GM18951 (cell line): Measurements from ENCODE around the gene CENPO.

Experiments
- POLR2A ChIP-seq: IDR thresholded peaks from 4 replicates; pipeline ENCODE4 v1.6.1; 2011; ENCODE audit warnings: mild to moderate bottlenecking; ENCODE audit not compliant: insufficient read length, insufficient read depth; ENCODE audit errors: extremely low read depth
- in situ Hi-C: fragments of 300-500 bp; cut with MboI; formaldehyde crosslinking; loops from one replicate; pipeline ENCODE4 v1.12.0; 2022; ENCODE audit warnings: low sequenced_read_pairs, mixed read lengths, inconsistent platforms; ENCODE audit not compliant: unreplicated experiment

CENPO gene

DNA sequence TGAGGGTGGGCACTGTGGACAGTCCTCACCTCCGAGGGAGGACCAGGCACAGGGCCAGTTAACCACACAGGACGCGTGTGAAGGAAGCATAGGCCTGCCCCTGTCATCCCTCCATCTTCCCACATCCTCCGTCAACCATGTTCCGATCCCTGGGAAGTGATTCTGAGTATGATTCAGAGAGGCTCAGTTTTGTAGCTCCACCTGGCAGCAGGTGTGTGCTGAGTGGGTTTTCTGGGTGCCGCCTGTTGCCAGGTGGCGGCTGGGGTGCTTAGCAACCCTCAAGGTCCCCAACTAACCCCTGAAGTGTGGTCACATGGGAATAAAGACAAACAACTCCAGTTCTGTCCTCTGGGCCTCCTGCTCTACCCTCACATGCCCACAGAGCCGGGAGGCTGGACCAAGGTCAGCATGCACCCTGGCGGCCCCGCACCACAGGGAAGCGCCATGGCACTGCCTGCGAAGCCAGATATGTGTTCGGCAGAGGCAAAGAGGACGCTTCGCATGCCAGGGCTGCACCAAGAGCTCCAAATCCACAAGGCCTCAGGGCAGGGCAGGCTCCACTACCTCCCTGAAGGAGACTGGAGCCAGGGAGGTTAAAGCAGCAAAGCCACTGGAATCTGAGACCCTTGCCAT lies 66.9 kb downstream of the CENPO start:
- in situ Hi-C loops: no loop called here
- no peak for TF ChIP-seq POLR2A

DNA sequence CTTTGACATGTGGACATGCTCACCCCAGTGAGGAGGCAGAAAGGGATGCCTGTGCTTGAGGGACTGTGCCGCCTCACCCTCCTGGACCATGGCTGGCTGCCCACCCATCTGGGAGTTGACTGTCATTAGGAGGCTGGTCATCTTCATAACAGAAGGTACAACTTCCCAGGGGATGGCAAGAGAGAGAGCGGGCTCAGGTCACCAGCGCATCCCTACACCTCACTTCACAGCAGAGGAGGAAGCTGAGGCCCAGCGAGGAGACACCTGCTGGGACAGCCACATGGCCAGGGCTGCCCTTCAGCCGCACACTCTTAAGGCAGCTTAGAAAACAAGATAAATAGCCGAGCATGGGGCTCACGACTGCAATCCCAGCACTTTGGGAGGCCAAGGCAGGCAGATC lies 67.4 kb downstream of the CENPO start:
- in situ Hi-C loops: no loop called here
- TF ChIP-seq POLR2A: no peak

DNA sequence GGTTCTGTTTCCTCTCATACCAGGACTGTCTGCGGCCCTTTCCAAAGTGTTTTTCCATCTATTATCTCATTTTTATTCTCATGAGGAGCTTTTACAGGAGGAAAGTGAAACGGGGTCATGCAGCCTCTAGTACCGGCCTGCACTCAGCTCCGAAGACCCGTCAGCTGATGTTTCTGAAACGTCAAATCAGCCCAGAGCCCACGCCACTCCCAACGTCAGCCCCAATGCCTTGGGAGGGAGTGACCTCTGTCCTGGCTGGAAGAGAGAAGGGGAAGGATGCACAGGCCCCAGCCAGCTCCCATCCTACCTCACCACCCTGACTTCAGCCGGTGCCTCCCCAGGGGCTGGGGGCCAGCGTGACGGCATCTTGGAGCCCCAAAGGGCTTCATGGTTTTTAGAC lies 68.3 kb downstream of the CENPO start:
- in situ Hi-C loops: no loop called here
- no peak for TF ChIP-seq POLR2A

DNA sequence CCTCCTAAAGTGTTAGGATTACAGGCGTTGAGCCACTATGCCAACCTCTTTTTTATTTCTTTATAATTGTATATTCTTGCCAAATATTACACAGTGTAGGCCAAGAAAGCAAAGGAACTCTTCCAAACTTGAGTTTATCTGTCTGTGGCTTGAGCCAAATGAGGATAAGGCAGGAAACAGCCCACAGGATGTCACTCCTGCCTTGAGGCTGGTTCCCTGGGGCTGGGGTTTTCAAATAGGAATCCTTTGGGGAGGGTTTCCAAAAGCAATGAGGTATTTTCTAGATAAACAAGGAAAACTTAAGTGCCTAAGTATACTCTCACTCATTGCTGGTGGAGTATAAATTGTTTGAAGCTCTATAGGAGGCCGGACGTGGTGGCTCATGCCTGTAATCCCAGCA lies 70.4 kb downstream of the CENPO start:
- TF ChIP-seq POLR2A: no peak

DNA sequence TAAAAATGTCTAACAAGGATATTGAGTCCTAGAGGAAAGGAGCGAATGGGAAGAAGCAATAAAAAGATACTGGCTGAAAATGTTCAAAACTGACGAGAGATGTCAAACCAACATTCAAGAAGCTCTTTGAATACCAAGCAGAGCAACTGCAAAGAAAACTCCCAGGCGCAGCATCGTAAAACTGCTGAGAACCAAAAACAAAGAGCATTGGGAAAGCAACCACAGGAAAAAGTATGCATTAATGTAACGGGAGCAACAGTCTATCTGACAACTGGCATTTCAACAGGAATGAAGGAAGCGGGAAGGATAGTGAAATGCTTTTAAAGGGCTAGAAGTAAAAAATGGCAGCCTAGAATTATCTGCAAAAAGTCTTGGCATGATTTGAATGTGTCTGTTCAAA lies 73.7 kb downstream of the CENPO start:
- in situ Hi-C loops: no loop called here
- TF ChIP-seq POLR2A: no peak

More for the DNA sequence above, 70.4 kb downstream of the CENPO start:
- in situ Hi-C loops: no loop called here

DNA sequence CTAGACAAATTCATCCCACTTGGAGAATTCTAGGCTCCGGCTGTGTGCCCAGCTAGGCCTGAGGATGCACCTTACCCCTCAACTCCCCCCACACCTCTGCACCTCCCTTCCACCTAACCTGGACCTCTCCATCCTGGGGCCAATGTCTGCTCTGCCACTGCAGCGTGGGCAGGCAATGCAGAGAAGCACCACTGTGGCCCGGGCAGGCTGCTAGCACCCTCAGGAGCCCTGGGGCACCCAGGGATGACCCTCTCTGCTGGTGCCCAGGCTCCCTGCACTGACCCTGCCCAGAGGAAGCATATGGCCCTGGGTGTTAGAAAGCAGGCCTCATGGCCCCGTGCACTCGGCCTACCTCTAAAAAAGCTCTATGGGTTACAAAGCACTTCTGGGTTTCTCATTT lies 77.2 kb downstream of the CENPO start:
- in situ Hi-C loops: no loop called here
- no peak for TF ChIP-seq POLR2A

DNA sequence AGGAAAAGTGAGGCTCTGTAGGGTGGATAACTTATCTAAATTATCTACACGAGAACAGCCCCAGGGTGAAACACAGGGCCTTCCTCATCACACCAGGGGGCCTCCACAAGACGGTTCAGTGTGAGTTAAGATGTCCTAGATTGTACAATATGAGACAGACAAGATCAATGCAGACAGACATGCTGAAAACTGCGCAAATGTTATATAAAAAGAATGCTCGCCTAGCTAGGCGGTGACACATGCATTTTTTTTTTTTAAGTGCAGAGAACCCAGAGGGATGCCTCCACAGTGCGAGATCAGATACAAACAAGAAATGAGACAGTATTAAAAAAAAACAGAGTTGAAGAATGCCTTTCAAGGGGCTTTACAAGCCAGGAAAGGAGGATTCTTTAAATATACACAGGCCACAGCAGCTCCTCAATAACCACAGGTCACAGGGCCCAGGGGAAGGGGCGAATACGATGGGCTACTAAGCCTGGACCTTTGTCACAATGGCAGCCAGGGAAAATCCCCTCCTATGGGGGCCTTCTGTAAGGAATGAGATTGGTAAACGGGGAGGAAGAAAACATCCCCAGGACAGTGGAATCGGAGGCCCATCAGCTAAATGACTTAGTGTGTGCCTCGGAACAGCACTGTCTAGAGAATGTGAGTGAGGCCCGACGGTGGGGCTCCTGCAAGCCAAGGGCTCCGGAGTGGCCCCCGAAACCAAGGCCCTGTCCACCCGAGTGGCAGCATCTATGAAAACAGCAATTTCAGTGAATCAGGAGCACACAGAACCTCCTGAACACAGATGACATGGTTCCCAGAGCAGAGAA lies 77.9 kb downstream of the CENPO start:
- TF ChIP-seq POLR2A: no peak
- in situ Hi-C loops: no loop called here

DNA sequence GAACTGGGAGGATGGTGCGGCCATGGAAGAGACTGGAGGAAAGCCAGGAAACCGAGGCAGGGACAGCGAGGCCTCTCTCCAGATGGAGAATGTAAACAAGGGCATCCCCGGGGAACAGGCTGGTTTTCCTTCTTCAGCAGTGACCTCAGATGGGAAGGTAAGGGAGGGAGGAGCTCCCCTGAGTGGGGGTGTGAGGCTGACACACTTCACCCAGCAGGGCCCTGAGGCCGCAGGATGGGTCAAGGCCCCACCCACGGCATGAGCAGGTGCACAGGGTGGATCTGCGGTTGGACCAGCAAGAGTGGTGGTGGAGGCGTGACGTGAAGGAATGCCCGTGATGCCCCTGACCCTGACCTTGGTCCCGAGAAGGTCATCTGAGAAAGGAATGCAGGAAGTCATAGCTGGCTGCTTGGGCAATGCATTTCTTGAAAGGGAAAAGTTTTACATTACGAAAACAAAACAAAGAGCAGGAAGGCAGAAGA lies 78.7 kb downstream of the CENPO start:
- TF ChIP-seq POLR2A: no peak
- in situ Hi-C loops: no loop called here
